GM19043 (cell line): ENCODE data around the gene RAB25.
"Not testable (repeated sequence)": the region's sequence is repeated elsewhere in the genome, so short reads cannot be mapped to it uniquely, and the experiment has no call there.

Experiments used
- ATAC-seq: cut with Tn5 transposase; IDR thresholded peaks from one replicate; pipeline ENCODE4 v1.9.1; 2021; ENCODE audit warnings: low read depth; ENCODE audit not compliant: unreplicated experiment

RAB25 gene

DNA sequence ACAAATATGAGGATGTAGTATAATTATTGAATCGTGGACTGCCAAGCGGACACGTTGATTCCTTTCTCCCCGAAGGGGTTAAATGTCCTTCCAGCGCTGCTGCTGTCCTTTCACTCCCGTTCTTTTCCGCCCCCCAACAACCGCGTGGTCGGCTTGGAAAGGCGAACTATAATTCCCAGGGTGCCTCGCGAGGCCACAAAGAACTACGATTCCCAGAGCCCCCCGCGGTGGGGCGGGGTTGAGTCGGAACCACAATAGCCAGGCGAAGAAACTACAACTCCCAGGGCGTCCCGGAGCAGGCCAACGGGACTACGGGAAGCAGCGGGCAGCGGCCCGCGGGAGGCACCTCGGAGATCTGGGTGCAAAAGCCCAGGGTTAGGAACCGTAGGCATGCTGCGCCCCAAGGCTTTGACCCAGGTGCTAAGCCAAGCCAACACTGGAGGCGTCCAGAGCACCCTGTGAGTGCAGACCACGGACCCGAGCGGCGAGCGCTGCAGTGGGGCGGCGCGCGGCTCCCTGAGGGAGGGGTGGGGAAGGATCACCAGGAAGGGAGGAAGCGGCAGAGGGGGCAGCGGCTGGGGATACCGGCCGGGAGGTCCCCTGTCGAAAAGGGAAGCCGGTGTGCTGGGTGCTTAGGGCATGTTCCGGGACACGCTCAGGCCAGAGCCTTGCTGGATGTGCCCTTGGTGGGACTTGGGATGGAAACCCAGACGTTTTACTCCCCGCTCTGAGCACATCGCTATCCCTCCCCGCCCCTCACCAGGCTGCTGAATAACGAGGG, 6.3 kb upstream of the RAB25 start, which contains the start of gene LAMTOR2:
Gene LAMTOR2 (plus strand): TSS at position 283 of the 781 bp plus-strand sequence. CDS start 108 bp downstream, at position 391.
- ATAC-seq, result peak; percentile 77

- no peak for ATAC-seq
These were observed 5.5 kb upstream of the RAB25 start for GRCh38 chr1:156055281-156056048.

GRCh38 chr1:156056326-156056849, 4.6 kb upstream of the RAB25 start:
- ATAC-seq, result no peak

- ATAC-seq, result no peak
These were observed 1.2 kb downstream of the RAB25 start for GRCh38 chr1:156062189-156062588.

DNA sequence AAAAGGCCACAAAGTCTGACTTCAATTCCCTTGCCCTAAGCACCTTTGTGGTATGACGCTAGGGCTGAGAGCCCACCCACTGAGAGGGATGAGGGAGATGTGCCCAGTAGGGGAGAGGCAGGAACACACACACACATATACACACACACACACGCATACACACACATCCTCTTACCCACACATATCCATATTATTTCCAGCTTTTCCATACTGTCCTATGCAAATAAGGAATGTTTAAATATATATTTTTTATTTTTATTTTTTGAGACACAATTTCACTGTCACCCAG, 3.0 kb downstream of the RAB25 start:
- ATAC-seq, result no peak

GRCh38 chr1:156064615-156065014, 3.7 kb downstream of the RAB25 start:
- no peak for ATAC-seq

GRCh38 chr1:156065212-156065611, 4.3 kb downstream of the RAB25 start:
- ATAC-seq, result no peak

- ATAC-seq, result no peak
These were observed 4.9 kb downstream of the RAB25 start for GRCh38 chr1:156065871-156066270.

GRCh38 chr1:156067262-156067661, 6.3 kb downstream of the RAB25 start:
- no peak for ATAC-seq

DNA sequence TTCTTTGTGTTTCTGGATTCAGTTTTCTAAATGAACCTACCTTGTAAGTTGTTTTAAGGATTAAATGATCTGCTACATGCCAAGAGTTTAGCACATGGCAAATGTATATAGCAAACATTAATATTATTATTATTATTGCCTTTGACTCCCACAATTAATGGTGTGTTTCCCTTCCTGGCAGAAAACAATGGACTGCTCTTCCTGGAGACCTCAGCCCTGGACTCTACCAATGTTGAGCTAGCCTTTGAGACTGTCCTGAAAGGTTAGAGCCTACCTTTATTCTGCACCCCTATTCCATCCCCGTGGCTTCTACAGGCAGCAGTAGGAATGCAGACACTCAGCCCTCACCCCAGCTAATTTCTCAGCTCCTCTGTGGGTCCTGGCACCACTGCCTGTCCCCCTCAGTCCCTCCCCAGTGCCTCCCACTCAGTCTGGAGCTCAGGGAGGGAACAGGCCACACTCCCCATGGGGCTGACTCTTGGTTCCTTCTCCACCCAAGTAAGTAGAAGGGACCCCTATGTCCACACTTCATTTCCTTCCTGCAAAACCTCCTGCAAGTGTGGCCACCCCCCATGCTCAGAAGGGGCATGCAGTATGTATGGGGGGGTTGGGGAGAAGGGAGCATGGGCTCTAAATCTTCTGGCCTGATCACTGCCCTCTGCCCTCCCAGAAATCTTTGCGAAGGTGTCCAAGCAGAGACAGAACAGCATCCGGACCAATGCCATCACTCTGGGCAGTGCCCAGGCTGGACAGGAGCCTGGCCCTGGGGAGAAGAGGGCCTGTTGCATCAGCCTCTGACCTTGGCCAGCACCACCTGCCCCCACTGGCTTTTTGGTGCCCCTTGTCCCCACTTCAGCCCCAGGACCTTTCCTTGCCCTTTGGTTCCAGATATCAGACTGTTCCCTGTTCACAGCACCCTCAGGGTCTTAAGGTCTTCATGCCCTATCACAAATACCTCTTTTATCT, 8.8 kb downstream of the RAB25 start:
- ATAC-seq, result no peak

DNA sequence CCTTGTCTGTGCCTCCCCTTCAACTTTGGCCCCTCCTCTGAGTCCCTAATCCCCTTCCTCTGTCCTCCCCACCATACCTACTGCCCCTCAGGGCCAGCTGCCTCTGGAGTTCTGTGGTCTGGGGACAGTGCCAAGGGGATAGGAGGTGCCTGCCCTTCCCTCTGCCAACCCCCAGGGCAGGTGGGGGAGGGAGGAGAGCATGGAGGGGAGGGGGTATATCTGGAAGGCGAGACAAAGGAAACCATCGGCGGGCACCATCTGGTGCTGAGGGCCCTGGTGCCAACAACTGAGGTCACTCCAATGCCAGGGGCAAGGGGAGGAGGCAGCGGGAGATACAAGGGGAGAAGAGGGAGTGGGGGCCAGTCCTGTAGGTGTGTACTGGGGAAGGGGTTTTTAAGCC, 9.6 kb downstream of the RAB25 start:
- ATAC-seq, result no peak

DNA sequence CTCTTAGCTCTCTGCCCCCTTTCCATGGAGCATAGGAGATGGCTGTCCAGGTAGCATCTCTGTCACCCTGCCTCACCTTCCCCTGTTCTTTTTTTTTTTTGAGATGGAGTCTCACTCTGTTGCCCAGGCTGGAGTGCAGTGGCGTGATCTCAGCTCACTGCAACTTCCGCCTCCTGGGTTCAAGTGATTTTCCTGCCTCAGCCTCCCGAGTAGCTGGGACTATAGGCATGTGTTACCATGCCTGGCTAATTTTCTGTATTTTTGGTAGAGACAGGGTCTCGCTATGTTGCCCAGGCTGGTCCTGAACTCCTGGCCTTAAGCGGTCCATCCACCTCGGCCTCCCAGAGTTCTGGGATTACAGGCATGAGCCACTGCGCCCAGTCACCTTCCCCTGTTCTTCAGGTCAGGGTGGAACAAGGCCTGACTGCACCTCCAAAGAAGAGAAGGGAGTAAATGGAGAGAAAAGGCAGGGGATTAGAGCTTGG, 10.4 kb downstream of the RAB25 start:
- not testable (repeated sequence) for ATAC-seq

GRCh38 chr1:156072251-156072650, 11.3 kb downstream of the RAB25 start:
- ATAC-seq, result no peak

DNA sequence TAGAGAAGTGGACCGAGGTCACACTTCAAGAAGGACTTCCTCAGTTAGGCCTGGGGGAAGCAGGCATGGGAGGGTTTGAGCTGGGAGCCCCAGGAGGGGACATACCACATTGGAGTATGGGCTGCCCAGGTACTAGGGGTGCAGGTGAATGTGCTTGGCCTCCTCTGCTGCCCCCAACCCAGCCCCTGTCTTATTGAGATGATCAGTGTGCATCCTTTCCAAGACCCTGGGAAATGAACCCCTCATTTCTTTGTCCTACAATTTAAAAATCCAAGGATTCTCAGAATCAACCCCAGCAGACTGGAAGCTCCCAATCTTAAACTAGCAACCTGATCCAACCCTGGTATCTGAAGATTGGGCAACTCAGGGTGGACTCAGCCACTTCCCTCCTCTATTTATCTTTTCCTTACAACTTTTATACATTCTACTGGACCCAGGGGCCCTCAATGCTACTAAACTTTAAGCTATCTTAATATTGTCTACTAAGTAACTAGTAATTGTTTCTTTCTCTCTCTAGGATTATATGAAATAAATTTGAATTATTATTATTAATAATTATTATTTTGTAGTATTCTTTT, 12.2 kb downstream of the RAB25 start:
- no peak for ATAC-seq

DNA sequence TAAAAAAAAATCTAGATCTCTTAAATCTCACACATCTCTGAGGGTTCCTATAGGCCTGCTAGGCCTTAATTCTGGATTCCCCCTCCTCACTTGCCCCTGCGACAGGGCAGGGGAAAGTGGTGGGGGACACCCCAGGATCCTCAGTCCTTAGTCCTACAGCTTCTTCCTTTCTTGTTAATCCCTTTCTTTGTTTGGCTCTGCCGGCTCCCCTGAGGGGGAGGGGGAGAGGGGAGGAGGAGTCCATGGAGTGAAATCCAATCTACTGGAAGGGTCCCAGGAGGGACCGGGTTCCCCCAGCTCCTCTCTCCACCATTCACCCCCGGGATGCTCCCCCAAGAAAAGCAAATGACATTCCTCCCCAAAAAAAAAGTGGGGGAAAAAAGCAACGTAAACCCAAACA, 12.8 kb downstream of the RAB25 start:
- ATAC-seq, result no peak

GRCh38 chr1:156074661-156075060, 13.7 kb downstream of the RAB25 start:
- ATAC-seq, result no peak

DNA sequence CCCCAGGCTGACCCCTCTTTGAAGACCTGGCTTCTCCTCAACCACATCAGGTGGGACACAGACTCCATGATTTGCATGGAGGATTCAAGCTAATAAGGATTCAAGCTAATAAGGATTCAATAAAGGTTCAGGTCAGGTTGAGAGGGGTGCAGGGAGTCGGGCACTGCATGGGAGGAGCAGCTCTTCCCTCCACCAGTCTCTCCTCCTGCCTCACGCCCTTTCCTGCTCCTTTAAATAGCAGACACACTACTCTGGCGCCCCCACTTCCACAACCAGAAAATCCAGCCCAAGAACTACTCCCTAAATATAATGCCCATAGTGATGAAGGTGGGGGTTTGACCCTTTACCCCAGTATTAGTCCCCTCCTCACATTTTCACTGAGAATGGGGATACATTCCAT, 14.2 kb downstream of the RAB25 start:
- ATAC-seq, result no peak

DNA sequence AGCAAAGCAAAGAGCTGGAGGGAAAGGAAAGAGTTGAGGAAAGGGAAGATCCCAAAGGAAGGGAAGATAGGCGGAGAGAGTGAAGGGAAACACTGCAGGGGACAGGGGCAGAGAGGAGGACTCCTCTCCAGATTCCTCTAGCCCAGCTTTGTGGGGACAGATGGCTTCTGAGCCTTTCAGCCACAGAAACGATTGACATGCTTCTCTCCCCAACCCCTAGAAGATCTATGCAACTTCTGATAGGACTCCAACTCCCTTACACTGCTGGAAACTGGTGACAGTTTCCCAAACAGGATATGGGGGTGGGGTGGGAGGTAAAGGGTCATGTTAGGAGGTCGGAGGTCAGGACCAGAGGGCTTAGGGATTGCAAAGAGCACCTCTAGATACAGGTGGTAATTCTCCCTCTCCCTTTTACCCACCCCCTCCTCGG, 14.8 kb downstream of the RAB25 start:
- ATAC-seq, result no peak

- peak; percentile 79 for ATAC-seq
These were observed 15.9 kb downstream of the RAB25 start for GRCh38 chr1:156076609-156077429.
